SU-DHL-6 (cell line): Measurements from ENCODE around the gene SCRG1.

Source experiments
- H2AFZ ChIP-seq: fragments of 200-600 bp; sonication (generic); 2 replicates; pipeline ENCODE4 v1.6.1; 2014; ENCODE audit warnings: low read depth, mild to moderate bottlenecking, moderate library complexity, mixed read lengths, antibody characterized with exemption, low read length; ENCODE audit not compliant: severe bottlenecking
- H3F3A ChIP-seq: fragments of 200-600 bp; shearing (Covaris generic); 2 replicates; pipeline ENCODE4 v1.6.0; 2016; ENCODE audit warnings: antibody characterized with exemption, mild to moderate bottlenecking; ENCODE audit not compliant: insufficient read depth
- H3K27ac ChIP-seq: fragments of 200-600 bp; sonication (generic); 2 replicates; pipeline ENCODE4 v1.5.1; 2016; ENCODE audit warnings: low read depth, mild to moderate bottlenecking, low read length, moderate library complexity, mixed read lengths
- H3K27me3 ChIP-seq: fragments of 200-600 bp; sonication (generic), shearing (Covaris generic); 2 replicates; pipeline ENCODE4 v1.6.0; 2014; ENCODE audit warnings: mild to moderate bottlenecking, low read length
- H3K36me3 ChIP-seq: fragments of 200-600 bp; sonication (generic); 2 replicates; pipeline ENCODE4 v1.6.1; 2014; ENCODE audit warnings: mild to moderate bottlenecking, low read length, mixed read lengths
- H3K4me2 ChIP-seq: fragments of 300-600, 200-600 bp; shearing (Covaris generic), sonication (generic); 2 replicates; pipeline ENCODE4 v1.6.0; 2014; ENCODE audit warnings: low read length, low read depth, mild to moderate bottlenecking; ENCODE audit not compliant: poor library complexity, severe bottlenecking
- H3K4me3 ChIP-seq: fragments of 200-600 bp; sonication (generic); 2 replicates; pipeline ENCODE4 v1.5.1; 2014; ENCODE audit warnings: antibody characterized with exemption, low read length, mild to moderate bottlenecking, mixed read lengths; ENCODE audit not compliant: insufficient read depth, poor library complexity, severe bottlenecking
- H3K79me2 ChIP-seq: fragments of 200-600 bp; sonication (generic); 2 replicates; pipeline ENCODE4 v1.6.1; 2014; ENCODE audit warnings: mild to moderate bottlenecking, low read length, moderate library complexity; ENCODE audit not compliant: insufficient read depth
- H3K9ac ChIP-seq: fragments of 200-600 bp; sonication (generic); 2 replicates; pipeline ENCODE4 v1.7.0; 2014; ENCODE audit warnings: mild to moderate bottlenecking, low read length
- H3K9me2 ChIP-seq: fragments of 200-600 bp; sonication (generic); replicated peaks from 2 replicates; pipeline ENCODE4 v1.6.1; 2014; ENCODE audit warnings: low read length; ENCODE audit not compliant: insufficient read depth
- H3K9me3 ChIP-seq: fragments of 200-600 bp; sonication (generic); 2 replicates; pipeline ENCODE4 v1.6.1; 2014; ENCODE audit warnings: low read length, mixed read lengths; ENCODE audit not compliant: insufficient read depth
- H4K20me1 ChIP-seq: fragments of 200-600 bp; sonication (generic); 2 replicates; pipeline ENCODE4 v1.6.1; 2014; ENCODE audit warnings: low read depth, mild to moderate bottlenecking, antibody characterized with exemption, low read length, moderate library complexity, mixed read lengths
- CTCF ChIP-seq: fragments of 200-600 bp; sonication (generic); IDR thresholded peaks from one replicate; pipeline ENCODE4 v1.5.1; 2017; ENCODE audit warnings: antibody characterized with exemption, mild to moderate bottlenecking, low read length, moderate library complexity; ENCODE audit not compliant: insufficient read depth, poor library complexity, severe bottlenecking
- EZH2phosphoT487 ChIP-seq: fragments of 200-600 bp; sonication (generic), shearing (Covaris generic); conservative IDR thresholded peaks from 2 replicates; pipeline ENCODE4 v1.6.1; 2018; ENCODE audit warnings: mild to moderate bottlenecking, antibody characterized with exemption, low read length, moderate library complexity, mixed read lengths

Gene SCRG1

GRCh38 chr4:173433447-173433846, 34.5 kb upstream of the SCRG1 start:
- no peak for TF ChIP-seq CTCF
- TF ChIP-seq EZH2phosphoT487, result no peak
- Histone ChIP-seq H3K27ac (no peak overlapping the region), H3K9me3 (no peaks in the 10 kb centered on the region), H3F3A (no peaks in the 10 kb centered on the region), H4K20me1 (no peaks in the 10 kb centered on the region), H3K27me3 (no peaks in the 10 kb centered on the region), H3K36me3 (no peaks in the 10 kb centered on the region), H3K9me2 (no peaks in the 10 kb centered on the region), H3K4me2 (no peak overlapping the region), H3K4me3 (no peak overlapping the region), H3K9ac (no peak overlapping the region), H3K79me2 (no peaks in the 10 kb centered on the region), H2AFZ (no peak overlapping the region)

GRCh38 chr4:173432430-173432829, 33.5 kb upstream of the SCRG1 start:
- no peak overlapping the region for H3K9ac ChIP-seq
- TF ChIP-seq CTCF, result no peak
- TF ChIP-seq EZH2phosphoT487, result no peak
- no peaks in the 10 kb centered on the region for H3K9me3 ChIP-seq
- H2AFZ ChIP-seq, result no peak overlapping the region
- H3K4me3 ChIP-seq, result no peak overlapping the region
- H3F3A ChIP-seq, result no peaks in the 10 kb centered on the region
- H3K9me2 ChIP-seq, result no peaks in the 10 kb centered on the region
- no peak overlapping the region for H3K27ac ChIP-seq
- H3K4me2 ChIP-seq, result no peak overlapping the region
- H3K79me2 ChIP-seq, result no peaks in the 10 kb centered on the region
- no peaks in the 10 kb centered on the region for H3K36me3 ChIP-seq
- H4K20me1 ChIP-seq, result no peaks in the 10 kb centered on the region
- no peaks in the 10 kb centered on the region for H3K27me3 ChIP-seq

- Histone ChIP-seq H3K27ac (no peak overlapping the region), H3K9me3 (no peaks in the 10 kb centered on the region), H3K9ac (no peak overlapping the region), H3K4me2 (no peak overlapping the region), H3K9me2 (no peaks in the 10 kb centered on the region), H4K20me1 (no peaks in the 10 kb centered on the region), H3K79me2 (no peaks in the 10 kb centered on the region), H3F3A (no peaks in the 10 kb centered on the region), H2AFZ (no peak overlapping the region), H3K27me3 (no peaks in the 10 kb centered on the region), H3K36me3 (no peaks in the 10 kb centered on the region), H3K4me3 (no peak overlapping the region)
- TF ChIP-seq EZH2phosphoT487, result no peak
Measured at GRCh38 chr4:173426064-173426463, 27.1 kb upstream of the SCRG1 start.

- no peak overlapping the region for H3K27ac ChIP-seq
- H3K36me3 ChIP-seq, result no peaks in the 10 kb centered on the region
- H2AFZ ChIP-seq, result no peak overlapping the region
- H3K27me3 ChIP-seq, result no peaks in the 10 kb centered on the region
- H3K9me2 ChIP-seq, result no peaks in the 10 kb centered on the region
- no peak overlapping the region for H3K4me3 ChIP-seq
- H3K9me3 ChIP-seq, result no peaks in the 10 kb centered on the region
- H3F3A ChIP-seq, result no peaks in the 10 kb centered on the region
- H3K79me2 ChIP-seq, result no peaks in the 10 kb centered on the region
- TF ChIP-seq EZH2phosphoT487, result no peak
- no peak overlapping the region for H3K9ac ChIP-seq
- no peaks in the 10 kb centered on the region for H4K20me1 ChIP-seq
- no peak overlapping the region for H3K4me2 ChIP-seq
Measured at GRCh38 chr4:173424899-173425805, 26.2 kb upstream of the SCRG1 start.
